TTC549 (cell line): ENCODE results near the gene PRKCE.
"Not testable (repeated sequence)": the region's sequence is repeated elsewhere in the genome, so short reads cannot be mapped to it uniquely, and the experiment has no call there.

Experiments used
- FAIRE-seq: peaks from 2 replicates; lab custom pipeline; 2012; peaks lifted over from hg19 to GRCh38; lab: Jason Lieb, UNC

The PRKCE gene

GRCh38 chr2:45699032-45699658, 47.7 kb downstream of the PRKCE start:
- no peak for FAIRE-seq

GRCh38 chr2:45700407-45701013, 49.0 kb downstream of the PRKCE start:
- FAIRE-seq = no peak

- FAIRE-seq = no peak
Measured at GRCh38 chr2:45705233-45705632, 53.8 kb downstream of the PRKCE start.

GRCh38 chr2:45706033-45706432, 54.6 kb downstream of the PRKCE start:
- FAIRE-seq = no peak

- FAIRE-seq = no peak
Measured at GRCh38 chr2:45707006-45707405, 55.5 kb downstream of the PRKCE start.

- FAIRE-seq = no peak
Measured at GRCh38 chr2:45707661-45708060, 56.2 kb downstream of the PRKCE start.

- no peak for FAIRE-seq
Measured at GRCh38 chr2:45708501-45708900, 57.0 kb downstream of the PRKCE start.

- FAIRE-seq = no peak
Measured at GRCh38 chr2:45709137-45709536, 57.7 kb downstream of the PRKCE start.

- no peak for FAIRE-seq
Measured at GRCh38 chr2:45710468-45710867, 59.0 kb downstream of the PRKCE start.

GRCh38 chr2:45711224-45711623, 59.7 kb downstream of the PRKCE start:
- no peak for FAIRE-seq

- no peak for FAIRE-seq
Measured at GRCh38 chr2:45712570-45712969, 61.1 kb downstream of the PRKCE start.

- no peak for FAIRE-seq
Measured at GRCh38 chr2:45713136-45713535, 61.7 kb downstream of the PRKCE start.

- FAIRE-seq = no peak
Measured at GRCh38 chr2:45713591-45713990, 62.1 kb downstream of the PRKCE start.

- FAIRE-seq = no peak
Measured at GRCh38 chr2:45714679-45715078, 63.2 kb downstream of the PRKCE start.

- FAIRE-seq = no peak
Measured at GRCh38 chr2:45715601-45716379, 64.3 kb downstream of the PRKCE start.

- not testable (repeated sequence) for FAIRE-seq
Measured at GRCh38 chr2:45716432-45716831, 65.0 kb downstream of the PRKCE start.

- FAIRE-seq = no peak
Measured at GRCh38 chr2:45716915-45717314, 65.4 kb downstream of the PRKCE start.

- no peak for FAIRE-seq
Measured at GRCh38 chr2:45720210-45720609, 68.7 kb downstream of the PRKCE start.

GRCh38 chr2:45721150-45721549, 69.7 kb downstream of the PRKCE start:
- FAIRE-seq = no peak

GRCh38 chr2:45722477-45722876, 71.0 kb downstream of the PRKCE start:
- FAIRE-seq = no peak

GRCh38 chr2:45723857-45724256, 72.4 kb downstream of the PRKCE start:
- no peak for FAIRE-seq

GRCh38 chr2:45724335-45724734, 72.9 kb downstream of the PRKCE start:
- no peak for FAIRE-seq

GRCh38 chr2:45725731-45726130, 74.3 kb downstream of the PRKCE start:
- no peak for FAIRE-seq

GRCh38 chr2:45726188-45726587, 74.7 kb downstream of the PRKCE start:
- FAIRE-seq = no peak
